Pancreas (tissue), 10 donors: ENCODE data around the gene DLGAP4. TPM values are rescaled to one million over a fixed set of nuclear protein-coding genes. Genes with fewer than 3 reads are reported as not detected.

Source experiments
- ATAC-seq, 4 donors: fragments of 200-7000 bp; cut with Tn5 transposase; one replicate each; pipeline versions ENCODE4 v1.8.0 to v1.9.1; 2020; ENCODE audit warnings: mild to moderate bottlenecking in 4 of 4, moderate library complexity in 4 of 4
- DNase-seq, 6 donors: peaks; one replicate each; pipeline ENCODE4 v3.0.0-alpha.2; 2020
- FAIRE-seq: peaks from 2 replicates; lab custom pipeline; 2012; peaks lifted over from hg19 to GRCh38; lab: Jason Lieb, UNC
- H3K27ac ChIP-seq, 4 donors: fragments of 200-600 bp; sonication (generic); 1 replicate in 3 of 4; 2 replicates in 1 of 4; pipeline versions ENCODE4 v1.5.0 to v1.8.0; 2020
- H3K27me3 ChIP-seq, 4 donors: fragments of 200-600 bp; one replicate each; pipeline ENCODE4 v1.8.0; 2021
- H3K36me3 ChIP-seq, 3 donors: fragments of 200-600 bp; sonication (generic) in 1 of 3; one replicate each; pipeline versions ENCODE4 v1.5.0 to v1.8.0; 2020 to 2021
- H3K4me1 ChIP-seq, 3 donors: fragments of 200-600 bp; one replicate each; pipeline ENCODE4 v1.8.0; 2021
- H3K4me3 ChIP-seq, 4 donors: fragments of 200-600 bp; sonication (generic) in 2 of 4; one replicate each; pipeline versions ENCODE4 v1.5.0 to v1.8.0; 2020 to 2021
- H3K9me3 ChIP-seq, 4 donors: fragments of 200-600 bp; one replicate each; pipeline ENCODE4 v1.8.0; 2021
- WGBS, 2 donors: extraction: QIAGEN DNeasy Blood & Tissue Kit; methylation state at CpG; one replicate each; pipeline ENCODE4 v1.1.7; 2013; 5-methylcytosine and 5-hydroxymethylcytosine counted together
- intact Hi-C, 3 donors: fragments of 100-400 bp; cut with DNase I; formaldehyde crosslinking; loops; one replicate each; pipeline versions ENCODE4 v1.11.1 to v1.14.2; 2022
- polyA plus RNA-seq, 2 donors: library from polyadenylated mRNA; stranded (reverse); fragments of 200-250 nt; gene quantifications; one replicate each; pipeline ENCODE4 v1.2.3, GENCODE V29; 2013
- total RNA-seq, 6 donors: library from RNA; stranded (reverse); fragmentation: NEBNext Ultra II Directional in 4 of 6; extraction: Animal tissue kit (Norgen Biotek cat#: 25700) in 4 of 6; gene quantifications; one replicate each; pipeline versions ENCODE4 v1.2.1 to v1.2.4, GENCODE V29; 2021 to 2023
- TF ChIP-seq, protein P1 (sequence below), 4 donors: fragments of 200-600 bp; sonication (generic) in 3 of 4; IDR thresholded peaks; one replicate each; pipeline versions ENCODE4 v1.5.0 to v1.8.0; 2021; ENCODE audit warnings: antibody characterized with exemption in 4 of 4
- donor health status: healthy with polysubstance abuse.
- donor health status: DM: no; HTN: no; CAD: no; lungs with moderate emphysema.
- donor health status: DM: no; HTN: no; CAD: no.
- donor health status: control.
- donor health status: control.
- donor health status: Bipolar disorder and iron deficiency.
- donor health status: DM: yes; HTN: yes; CAD: no.
- donor health status: DM: no; HTN: no; CAD: no.
- donor health status: DM: no; HTN: no; CAD: no.
- donor health status: DM: yes; HTN: yes; CAD: no.

Gene DLGAP4
- total and polyA plus RNA-seq, 8 donors = 28.6 to 49.5 (median 42.6) TPM

DNA sequence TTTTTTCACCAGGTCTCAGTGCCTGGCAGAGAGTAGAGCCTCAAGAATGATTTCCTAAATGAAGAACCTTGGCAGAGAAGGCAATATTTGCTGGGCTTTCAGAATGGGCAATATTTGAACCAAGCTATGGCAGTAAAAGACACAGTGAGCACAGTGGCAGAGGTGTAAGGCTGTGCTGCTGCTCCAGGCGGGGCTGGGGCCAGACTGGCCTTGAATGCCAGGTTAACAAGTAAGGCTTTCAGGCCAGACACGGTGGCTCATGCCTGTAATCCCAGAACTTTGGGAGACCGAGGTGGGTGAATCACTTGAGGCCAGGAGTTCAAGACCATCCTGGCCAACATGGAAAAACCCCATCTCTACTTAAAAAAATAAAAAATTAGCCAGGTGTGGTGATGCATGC, 226.7 kb downstream of the DLGAP4 start:
- peak in 3 of 4 donors; percentile 22 to 39 (median 35) for ATAC-seq
- WGBS, 2 donors = 38 to 49% methylated on average over 3 of the region's 3 CpGs
- Histone ChIP-seq H3K27me3 (no peaks in the 10 kb centered on the region), H3K4me1 (no peaks in the 10 kb centered on the region), H3K27ac (peak overlapping the region in 1 of 4 donors; percentile 15), H3K4me3 (no peak overlapping the region), H3K9me3 (no peaks in the 10 kb centered on the region), H3K36me3 (peaks cover 0 to 2% (median 0%) of the 10 kb centered on the region in 3 donors)
- intact Hi-C loops = no loop called here
- DNase-seq = peak in 1 of 6 donors; percentile 37
- TF ChIP-seq, protein P1, sequence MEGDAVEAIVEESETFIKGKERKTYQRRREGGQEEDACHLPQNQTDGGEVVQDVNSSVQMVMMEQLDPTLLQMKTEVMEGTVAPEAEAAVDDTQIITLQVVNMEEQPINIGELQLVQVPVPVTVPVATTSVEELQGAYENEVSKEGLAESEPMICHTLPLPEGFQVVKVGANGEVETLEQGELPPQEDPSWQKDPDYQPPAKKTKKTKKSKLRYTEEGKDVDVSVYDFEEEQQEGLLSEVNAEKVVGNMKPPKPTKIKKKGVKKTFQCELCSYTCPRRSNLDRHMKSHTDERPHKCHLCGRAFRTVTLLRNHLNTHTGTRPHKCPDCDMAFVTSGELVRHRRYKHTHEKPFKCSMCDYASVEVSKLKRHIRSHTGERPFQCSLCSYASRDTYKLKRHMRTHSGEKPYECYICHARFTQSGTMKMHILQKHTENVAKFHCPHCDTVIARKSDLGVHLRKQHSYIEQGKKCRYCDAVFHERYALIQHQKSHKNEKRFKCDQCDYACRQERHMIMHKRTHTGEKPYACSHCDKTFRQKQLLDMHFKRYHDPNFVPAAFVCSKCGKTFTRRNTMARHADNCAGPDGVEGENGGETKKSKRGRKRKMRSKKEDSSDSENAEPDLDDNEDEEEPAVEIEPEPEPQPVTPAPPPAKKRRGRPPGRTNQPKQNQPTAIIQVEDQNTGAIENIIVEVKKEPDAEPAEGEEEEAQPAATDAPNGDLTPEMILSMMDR (IDR thresholded peaks at IDR 0.05) = no peak
- FAIRE-seq = no peak

DNA sequence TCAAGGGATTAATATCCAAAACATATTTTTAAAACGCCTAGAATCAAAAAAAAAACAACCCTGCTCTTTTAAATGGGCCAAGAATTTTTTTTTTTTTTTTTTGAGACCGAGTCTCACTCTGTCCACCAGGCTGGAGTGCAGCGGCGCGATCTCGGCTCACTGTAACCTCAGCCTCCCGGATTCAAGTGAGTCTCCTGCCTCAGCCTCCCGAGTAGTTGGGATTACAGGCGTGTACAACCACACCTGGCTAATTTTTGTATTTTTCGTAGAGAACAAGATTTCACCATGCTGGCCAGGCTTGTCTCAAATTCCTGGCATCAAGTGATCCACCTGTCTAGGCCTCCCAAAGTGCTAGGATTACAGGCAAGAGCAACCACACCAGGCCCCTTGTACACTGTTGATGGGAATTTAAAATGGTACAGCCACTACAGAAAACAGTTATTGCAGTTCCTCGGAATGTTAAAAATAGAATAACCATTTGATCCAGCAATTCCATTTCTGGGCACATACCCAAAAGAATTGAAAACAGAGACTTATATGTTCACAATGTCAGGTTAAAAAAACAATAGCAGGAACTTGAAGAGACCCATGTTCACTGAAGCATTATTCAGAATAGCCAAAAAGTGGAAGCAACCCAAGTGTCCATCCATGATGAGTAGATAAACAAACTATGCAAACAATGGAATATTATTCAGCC, 232.0 kb downstream of the DLGAP4 start:
- no peaks in the 10 kb centered on the region for H3K9me3 ChIP-seq
- no peak overlapping the region for H3K27ac ChIP-seq
- no peaks in the 10 kb centered on the region for H3K36me3 ChIP-seq
- DNase-seq = peak in 1 of 6 donors; percentile 4
- intact Hi-C loops = no loop called here
- FAIRE-seq = no peak
- no peaks in the 10 kb centered on the region for H3K4me1 ChIP-seq
- no peaks in the 10 kb centered on the region for H3K27me3 ChIP-seq
- no peak overlapping the region for H3K4me3 ChIP-seq
- 80 to 81% methylated on average over 11 of the region's 11 CpGs for WGBS, 2 donors
- ATAC-seq = no peak
- TF ChIP-seq, protein P1 (IDR thresholded peaks at IDR 0.05) = no peak

DNA sequence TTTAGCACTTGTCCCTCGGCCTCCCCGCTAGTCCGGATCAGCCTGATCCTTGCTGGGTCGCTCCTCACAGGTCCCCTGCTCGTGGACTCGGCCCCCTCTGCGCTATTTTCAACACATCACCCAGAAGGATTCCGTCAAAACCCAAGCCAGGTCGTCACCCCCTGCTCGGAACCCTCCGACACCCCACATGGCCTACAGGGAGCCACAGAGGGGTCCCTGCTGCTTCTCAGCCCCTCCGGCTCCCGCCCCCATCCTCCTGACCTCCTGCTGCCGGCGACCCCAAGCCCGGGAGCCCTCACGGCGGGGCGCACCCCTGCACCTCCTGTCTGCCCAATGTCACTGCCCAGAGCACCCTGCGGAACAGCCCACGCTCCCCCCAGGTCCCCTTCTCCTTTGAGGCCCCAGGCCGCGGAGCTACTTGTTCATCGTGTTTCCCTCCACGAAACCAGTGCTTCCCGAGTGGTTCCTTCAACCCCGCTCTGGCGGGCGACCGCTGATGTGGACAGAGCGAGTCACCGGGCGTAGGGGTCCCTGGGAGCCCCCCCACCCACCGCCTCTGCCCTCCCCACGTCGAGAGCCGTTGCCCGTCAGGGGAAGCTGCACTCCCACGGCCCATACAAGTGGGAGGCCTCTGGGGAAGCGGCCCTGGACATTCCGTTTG, 234.5 kb downstream of the DLGAP4 start:
- H3K27ac ChIP-seq = peak overlapping the region in 1 of 4 donors; percentile 48
- FAIRE-seq (no peak), DNase-seq (peak in 1 of 6 donors; percentile 74), ATAC-seq (no peak)
- no peaks in the 10 kb centered on the region for H3K27me3 ChIP-seq
- intact Hi-C loops = no loop called here
- no peaks in the 10 kb centered on the region for H3K4me1 ChIP-seq
- no peaks in the 10 kb centered on the region for H3K36me3 ChIP-seq
- H3K4me3 ChIP-seq = peak overlapping the region in 3 of 4 donors; percentile 24 to 40 (median 35)
- H3K9me3 ChIP-seq = no peaks in the 10 kb centered on the region
- TF ChIP-seq, protein P1 (IDR thresholded peaks at IDR 0.05) = no peak
- WGBS, 2 donors = 68 to 70% methylated on average over 39 to 41 of the region's 41 CpGs

DNA sequence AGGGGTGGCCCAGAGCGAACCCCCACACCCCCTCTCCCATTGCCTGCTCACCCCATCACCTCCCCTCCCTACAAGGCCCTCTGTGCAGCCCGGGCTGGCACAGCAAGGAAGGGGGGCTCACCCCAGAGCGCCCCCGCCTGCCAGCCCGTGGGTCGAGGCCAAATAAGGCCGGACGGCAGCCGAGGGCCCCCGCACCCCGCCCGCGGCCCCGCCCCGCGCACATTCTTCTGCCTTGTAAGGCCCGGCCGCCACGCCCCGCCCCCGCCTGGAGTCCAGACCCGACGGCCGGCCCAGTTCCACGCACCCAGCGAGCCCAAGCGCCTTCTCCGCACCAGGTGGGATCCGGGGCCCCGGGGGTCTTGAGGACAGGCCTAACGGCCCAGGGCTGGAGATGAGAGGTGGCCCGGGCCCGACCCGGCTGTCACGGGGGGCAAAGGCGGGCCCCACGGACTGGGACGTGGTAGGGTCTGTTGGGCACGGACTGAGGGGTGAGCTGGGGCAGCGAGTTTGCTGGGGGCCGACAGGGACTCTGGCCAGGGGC, 235.2 kb downstream of the DLGAP4 start, which contains the start of gene MYL9:
Gene MYL9, plus strand, starts transcription at position 293 of the 541 bp plus-strand sequence. CDS start 3,366 bp downstream, outside the sequence.
- WGBS, 2 donors = 8 to 10% methylated on average over 38 to 41 of the region's 41 CpGs
- Histone ChIP-seq H3K4me1 (no peaks in the 10 kb centered on the region), H3K4me3 (peak within 1 kb of the TSS; percentile 20 to 40 (median 30)), H3K27me3 (no peaks in the 10 kb centered on the region), H3K36me3 (no peaks in the 10 kb centered on the region), H3K27ac (peak within 1 kb of the TSS in 1 of 4 donors; percentile 48), H3K9me3 (no peaks in the 10 kb centered on the region)
- DNase-seq (peak; percentile 61 to 88 (median 76)), FAIRE-seq (no peak), ATAC-seq (peak; percentile 78 to 90 (median 82))
- TF ChIP-seq, protein P1 (IDR thresholded peaks at IDR 0.05) = no peak
- intact Hi-C loops = no loop called here
